Activated CD4-positive, CD25-positive, alpha-beta regulatory T cell treated with anti-CD3 and anti-CD28 coated beads, Interleukin-2, amount 50 U/mL, for 16 hours (primary cell): ENCODE measurements around the gene UQCRFS1.
"Not testable (repeated sequence)": the region's sequence is repeated elsewhere in the genome, so short reads cannot be mapped to it uniquely, and the experiment has no call there.

ENCODE experiments used
- DNase-seq: peaks from one replicate; pipeline ENCODE4 v3.0.0-alpha.2; 2020; ENCODE audit warnings: low read depth, low spot score

Gene UQCRFS1

GRCh38 chr19:29215322-29215845 lies 2.4 kb upstream of the UQCRFS1 start:
- DNase-seq: no peak

GRCh38 chr19:29214411-29214810 lies 1.5 kb upstream of the UQCRFS1 start:
- no peak for DNase-seq

GRCh38 chr19:29212356-29212647 lies 649 bp downstream of the UQCRFS1 start:
- DNase-seq: no peak

GRCh38 chr19:29211562-29212355 lies 1.2 kb downstream of the UQCRFS1 start:
- DNase-seq: no peak

- DNase-seq: not testable (repeated sequence)
Measured at GRCh38 chr19:29211041-29211440, 1.9 kb downstream of the UQCRFS1 start.

- not testable (repeated sequence) for DNase-seq
Measured at GRCh38 chr19:29210502-29210901, 2.4 kb downstream of the UQCRFS1 start.

GRCh38 chr19:29207403-29208187 lies 5.4 kb downstream of the UQCRFS1 start:
- DNase-seq: not testable (repeated sequence)

- no peak for DNase-seq
Measured at GRCh38 chr19:29206453-29206852, 6.5 kb downstream of the UQCRFS1 start.

- DNase-seq: no peak
Measured at GRCh38 chr19:29202281-29202680, 10.7 kb downstream of the UQCRFS1 start.

GRCh38 chr19:29201855-29202254 lies 11.1 kb downstream of the UQCRFS1 start:
- no peak for DNase-seq

- DNase-seq: no peak
Measured at GRCh38 chr19:29194658-29195057, 18.3 kb downstream of the UQCRFS1 start.

- DNase-seq: no peak
Measured at GRCh38 chr19:29193155-29193554, 19.8 kb downstream of the UQCRFS1 start.

- DNase-seq: no peak
Measured at GRCh38 chr19:29191005-29191404, 21.9 kb downstream of the UQCRFS1 start.

- DNase-seq: no peak
Measured at GRCh38 chr19:29189033-29189360, 24.0 kb downstream of the UQCRFS1 start.

- no peak for DNase-seq
Measured at GRCh38 chr19:29188289-29189032, 24.5 kb downstream of the UQCRFS1 start.

- no peak for DNase-seq
Measured at GRCh38 chr19:29187676-29188075, 25.3 kb downstream of the UQCRFS1 start.

- DNase-seq: no peak
Measured at GRCh38 chr19:29185427-29185826, 27.5 kb downstream of the UQCRFS1 start.

- DNase-seq: no peak
Measured at GRCh38 chr19:29176981-29177754, 35.8 kb downstream of the UQCRFS1 start.

GRCh38 chr19:29173896-29174295 lies 39.1 kb downstream of the UQCRFS1 start:
- DNase-seq: no peak

- no peak for DNase-seq
Measured at GRCh38 chr19:29172302-29172701, 40.6 kb downstream of the UQCRFS1 start.

- no peak for DNase-seq
Measured at GRCh38 chr19:29171525-29171924, 41.4 kb downstream of the UQCRFS1 start.

GRCh38 chr19:29170554-29170953 lies 42.4 kb downstream of the UQCRFS1 start:
- no peak for DNase-seq
